ENCODE measurements around the gene FAM3B.
"Not testable (repeated sequence)": the region's sequence is repeated elsewhere in the genome, so short reads cannot be mapped to it uniquely, and the experiment has no call there.

The FAM3B gene

GRCh38 chr21:41358193-41359166, 41.9 kb downstream of the FAM3B start:
- H3K9me3 ChIP-seq (ENCODE audit: control insufficient read depth in 1 of 2, low read length in 2 of 2), result no peaks in the 10 kb centered on the region
- H3K27ac ChIP-seq (ENCODE audit: low read length), result no peak overlapping the region
- H3K4me1 ChIP-seq (ENCODE audit: control insufficient read depth in 1 of 2, insufficient read depth in 2 of 2, low read length in 2 of 2), result peaks cover 4 to 11% of the 10 kb centered on the region in 2 donors
- H3K4me3 ChIP-seq (ENCODE audit: low read depth in 1 of 2, low read length in 2 of 2), result no peak overlapping the region
- H3K36me3 ChIP-seq (ENCODE audit: control insufficient read depth in 1 of 2, insufficient read depth in 2 of 2, low read length in 2 of 2), result no peaks in the 10 kb centered on the region
- H3K27me3 ChIP-seq (ENCODE audit: low read depth, low read length), result no peaks in the 10 kb centered on the region

- Histone ChIP-seq H3K27ac (ENCODE audit: low read length) (no peak overlapping the region), H3K36me3 (ENCODE audit: control insufficient read depth in 1 of 2, insufficient read depth in 2 of 2, low read length in 2 of 2) (no peaks in the 10 kb centered on the region), H3K4me3 (ENCODE audit: low read depth in 1 of 2, low read length in 2 of 2) (no peak overlapping the region), H3K4me1 (ENCODE audit: control insufficient read depth in 1 of 2, insufficient read depth in 2 of 2, low read length in 2 of 2) (peaks cover 4 to 11% of the 10 kb centered on the region in 2 donors), H3K27me3 (ENCODE audit: low read depth, low read length) (no peaks in the 10 kb centered on the region), H3K9me3 (ENCODE audit: control insufficient read depth in 1 of 2, low read length in 2 of 2) (no peaks in the 10 kb centered on the region)
These were observed 42.7 kb downstream of the FAM3B start for GRCh38 chr21:41359286-41359685.

DNA sequence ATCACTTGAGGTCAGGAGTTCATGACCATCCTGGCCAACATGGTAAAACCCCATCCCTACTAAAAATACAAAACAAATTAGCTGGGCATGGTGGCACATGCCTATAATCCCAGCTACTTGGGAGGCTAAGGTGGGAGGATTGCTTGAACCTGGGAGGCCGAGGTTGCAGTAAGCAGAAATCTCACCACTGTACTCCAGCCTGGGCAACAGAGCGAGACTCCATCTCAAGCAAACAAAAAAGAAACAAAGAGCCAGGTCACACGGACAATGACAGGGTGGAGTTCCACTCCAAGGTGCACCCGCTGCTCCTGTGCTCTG, 43.1 kb downstream of the FAM3B start:
- not testable (repeated sequence) for H3K4me3 ChIP-seq (ENCODE audit: low read depth in 1 of 2, low read length in 2 of 2); H3K27me3 ChIP-seq (ENCODE audit: low read depth, low read length); H3K27ac ChIP-seq (ENCODE audit: low read length); H3K9me3 ChIP-seq (ENCODE audit: control insufficient read depth in 1 of 2, low read length in 2 of 2); H3K36me3 ChIP-seq (ENCODE audit: control insufficient read depth in 1 of 2, insufficient read depth in 2 of 2, low read length in 2 of 2)
- peaks cover 4 to 11% of the 10 kb centered on the region in 2 donors for H3K4me1 ChIP-seq (ENCODE audit: control insufficient read depth in 1 of 2, insufficient read depth in 2 of 2, low read length in 2 of 2)

GRCh38 chr21:41360072-41360821, 43.6 kb downstream of the FAM3B start:
- peak overlapping the region; percentile 91 for H3K27ac ChIP-seq (ENCODE audit: low read length)
- H3K36me3 ChIP-seq (ENCODE audit: control insufficient read depth in 1 of 2, insufficient read depth in 2 of 2, low read length in 2 of 2), result no peaks in the 10 kb centered on the region

DNA sequence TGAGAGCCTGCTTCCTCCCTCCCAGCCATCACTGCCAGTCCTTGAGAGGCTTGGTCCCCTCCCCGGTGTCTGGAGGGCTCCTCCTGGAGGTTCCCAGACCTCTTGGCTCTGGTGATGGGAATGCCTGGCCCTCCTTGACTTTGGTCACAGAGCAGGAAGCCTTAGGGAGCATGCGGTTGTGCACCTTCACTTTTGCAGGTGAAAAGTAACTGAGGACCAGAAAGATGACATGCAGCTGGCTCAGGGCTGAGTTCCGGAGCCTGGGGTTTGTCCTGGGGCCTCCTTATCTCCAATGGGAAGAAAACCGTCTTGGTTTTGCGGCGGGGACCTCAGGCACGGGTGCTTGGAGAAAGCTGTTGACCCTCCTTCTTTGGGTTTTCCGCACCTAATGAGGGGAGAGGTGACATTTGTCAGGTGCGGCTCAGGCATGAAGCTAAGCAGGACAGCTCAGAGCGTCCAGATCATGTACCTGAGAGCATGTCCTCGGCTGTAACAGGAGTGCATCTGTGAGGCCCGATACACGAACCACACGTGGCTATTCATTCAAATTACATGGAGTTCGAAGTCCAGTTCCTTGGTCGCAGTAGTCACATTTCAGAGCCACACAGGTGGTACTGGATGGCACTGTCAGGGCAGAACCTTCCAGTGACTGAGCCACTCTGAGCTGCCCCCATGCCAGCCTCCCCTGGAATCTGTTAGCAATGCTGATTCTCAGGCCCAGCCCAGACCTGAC, 44.6 kb downstream of the FAM3B start:
- Histone ChIP-seq H3K27me3 (ENCODE audit: low read depth, low read length) (no peaks in the 10 kb centered on the region), H3K4me1 (ENCODE audit: control insufficient read depth in 1 of 2, insufficient read depth in 2 of 2, low read length in 2 of 2) (peaks cover 4 to 11% of the 10 kb centered on the region in 2 donors), H3K36me3 (ENCODE audit: control insufficient read depth in 1 of 2, insufficient read depth in 2 of 2, low read length in 2 of 2) (no peaks in the 10 kb centered on the region), H3K9me3 (ENCODE audit: control insufficient read depth in 1 of 2, low read length in 2 of 2) (no peaks in the 10 kb centered on the region), H3K4me3 (ENCODE audit: low read depth in 1 of 2, low read length in 2 of 2) (peak overlapping the region; percentile 54 to 65), H3K27ac (ENCODE audit: low read length) (peak overlapping the region; percentile 91)

More at GRCh38 chr21:41360072-41360821, 43.6 kb downstream of the FAM3B start:
- peaks cover 4 to 11% of the 10 kb centered on the region in 2 donors for H3K4me1 ChIP-seq (ENCODE audit: control insufficient read depth in 1 of 2, insufficient read depth in 2 of 2, low read length in 2 of 2)
- H3K9me3 ChIP-seq (ENCODE audit: control insufficient read depth in 1 of 2, low read length in 2 of 2), result no peaks in the 10 kb centered on the region
- no peaks in the 10 kb centered on the region for H3K27me3 ChIP-seq (ENCODE audit: low read depth, low read length)
- H3K4me3 ChIP-seq (ENCODE audit: low read depth in 1 of 2, low read length in 2 of 2), result no peak overlapping the region

GRCh38 chr21:41361786-41362604, 45.4 kb downstream of the FAM3B start, which contains the start of gene MX2:
Gene MX2, plus strand, starts transcription at chr21:41362027. Its CDS starts 14,880 bp downstream, at chr21:41376907.
- peak within 1 kb of the TSS; percentile 54 to 65 for H3K4me3 ChIP-seq (ENCODE audit: low read depth in 1 of 2, low read length in 2 of 2)

DNA sequence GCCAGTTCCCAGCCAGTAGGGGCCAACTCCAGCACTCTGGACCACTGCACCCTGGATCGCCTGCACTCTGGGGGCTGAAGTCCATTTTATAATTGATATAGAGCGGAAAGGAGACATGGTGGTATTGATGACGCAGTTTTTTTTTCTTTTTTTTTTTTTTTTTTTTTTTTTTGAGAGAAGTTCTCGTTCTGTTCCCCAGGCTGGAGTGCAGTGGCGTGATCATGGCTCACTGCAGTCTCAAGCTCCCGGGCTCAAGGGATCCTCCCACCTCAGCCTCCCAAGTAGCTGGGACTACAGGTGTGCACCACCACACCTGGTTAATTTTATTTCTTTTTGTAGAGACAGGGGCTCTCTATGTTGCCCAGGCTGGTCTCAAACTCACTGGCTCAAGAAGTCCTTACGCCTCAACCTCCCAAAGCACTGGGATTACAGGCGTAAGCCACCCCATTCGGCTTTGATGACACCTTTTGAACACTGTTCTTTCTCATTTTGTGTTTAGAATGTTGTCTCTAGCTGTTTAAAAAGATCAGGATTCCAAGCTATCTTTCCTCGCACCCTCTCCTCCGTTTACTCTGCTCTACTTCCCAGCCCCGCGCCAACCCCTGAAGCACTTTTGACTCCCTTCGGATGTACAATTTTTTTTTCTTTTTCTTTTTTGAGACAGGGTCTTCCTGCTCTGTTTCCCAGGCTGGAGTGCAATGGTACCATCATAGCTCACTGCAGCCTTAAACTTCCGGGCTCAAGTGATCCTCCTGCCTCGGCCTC, 46.2 kb downstream of the FAM3B start:
- Histone ChIP-seq H3K4me3 (ENCODE audit: low read depth in 1 of 2, low read length in 2 of 2) (peak overlapping the region; percentile 54 to 65), H3K9me3 (ENCODE audit: control insufficient read depth in 1 of 2, low read length in 2 of 2) (no peaks in the 10 kb centered on the region), H3K36me3 (ENCODE audit: control insufficient read depth in 1 of 2, insufficient read depth in 2 of 2, low read length in 2 of 2) (no peaks in the 10 kb centered on the region), H3K27me3 (ENCODE audit: low read depth, low read length) (no peaks in the 10 kb centered on the region), H3K27ac (ENCODE audit: low read length) (peak overlapping the region; percentile 91), H3K4me1 (ENCODE audit: control insufficient read depth in 1 of 2, insufficient read depth in 2 of 2, low read length in 2 of 2) (peaks cover 4 to 11% of the 10 kb centered on the region in 2 donors)

More at GRCh38 chr21:41361786-41362604, 45.4 kb downstream of the FAM3B start, which contains the start of gene MX2:
- H3K9me3 ChIP-seq (ENCODE audit: control insufficient read depth in 1 of 2, low read length in 2 of 2), result no peaks in the 10 kb centered on the region
- H3K36me3 ChIP-seq (ENCODE audit: control insufficient read depth in 1 of 2, insufficient read depth in 2 of 2, low read length in 2 of 2), result no peaks in the 10 kb centered on the region
- peak within 1 kb of the TSS; percentile 91 for H3K27ac ChIP-seq (ENCODE audit: low read length)
- H3K27me3 ChIP-seq (ENCODE audit: low read depth, low read length), result no peaks in the 10 kb centered on the region
- peaks cover 4 to 11% of the 10 kb centered on the region in 2 donors for H3K4me1 ChIP-seq (ENCODE audit: control insufficient read depth in 1 of 2, insufficient read depth in 2 of 2, low read length in 2 of 2)

DNA sequence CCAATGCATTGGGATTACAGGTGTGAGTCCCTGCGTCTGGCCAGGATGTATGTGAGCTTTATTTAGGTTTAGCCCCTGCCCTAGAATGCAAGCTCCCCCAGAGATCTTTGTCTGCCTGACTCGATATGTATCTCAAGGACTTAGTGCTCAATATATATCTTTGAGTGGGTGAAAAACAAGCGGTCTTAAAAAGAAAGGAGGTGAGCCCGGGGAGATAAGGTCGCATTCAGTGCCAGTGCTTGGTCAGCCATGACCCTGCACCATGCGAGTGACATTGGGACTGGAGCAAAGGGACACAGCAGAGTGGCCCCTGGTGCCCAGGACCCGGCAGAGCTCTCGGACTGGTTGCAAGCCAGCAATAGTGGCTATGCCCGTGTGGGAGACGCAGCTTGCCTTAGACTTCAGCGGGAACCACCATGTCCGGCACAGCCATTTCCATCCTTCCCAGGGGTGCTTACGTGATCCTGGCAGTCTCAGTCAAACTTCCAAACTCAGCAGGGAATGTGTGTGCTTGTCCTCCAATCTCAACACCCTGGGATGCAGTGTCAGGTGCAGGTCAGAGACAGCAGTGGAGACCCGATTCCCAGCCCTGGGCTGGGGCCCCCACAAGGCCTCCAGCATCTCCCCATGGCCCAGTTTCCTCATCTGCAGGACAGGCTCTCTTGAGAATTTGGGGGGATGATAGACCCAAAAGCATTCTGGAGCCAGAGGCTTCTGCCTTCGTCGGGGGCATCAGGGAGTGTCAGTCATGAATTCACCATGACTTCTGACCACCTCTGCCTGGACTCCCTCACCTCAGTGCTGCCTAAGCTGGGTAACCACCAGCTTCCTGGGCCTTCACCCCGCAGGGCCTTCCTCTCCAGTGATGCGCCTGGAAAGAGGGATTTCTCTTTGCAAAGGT, 47.0 kb downstream of the FAM3B start:
- H3K27ac ChIP-seq (ENCODE audit: low read length), result no peak overlapping the region
- H3K4me3 ChIP-seq (ENCODE audit: low read depth in 1 of 2, low read length in 2 of 2), result peak overlapping the region in 1 of 2 donors; percentile 54

GRCh38 chr21:41364308-41364707, 47.7 kb downstream of the FAM3B start:
- Histone ChIP-seq H3K36me3 (ENCODE audit: control insufficient read depth in 1 of 2, insufficient read depth in 2 of 2, low read length in 2 of 2) (no peaks in the 10 kb centered on the region), H3K4me1 (ENCODE audit: control insufficient read depth in 1 of 2, insufficient read depth in 2 of 2, low read length in 2 of 2) (peaks cover 11% of the 10 kb centered on the region in 2 donors), H3K4me3 (ENCODE audit: low read depth in 1 of 2, low read length in 2 of 2) (no peak overlapping the region), H3K9me3 (ENCODE audit: control insufficient read depth in 1 of 2, low read length in 2 of 2) (no peaks in the 10 kb centered on the region), H3K27ac (ENCODE audit: low read length) (no peak overlapping the region), H3K27me3 (ENCODE audit: low read depth, low read length) (no peaks in the 10 kb centered on the region)

More for the DNA sequence above, 47.0 kb downstream of the FAM3B start:
- H3K9me3 ChIP-seq (ENCODE audit: control insufficient read depth in 1 of 2, low read length in 2 of 2), result no peaks in the 10 kb centered on the region
- peaks cover 4 to 11% of the 10 kb centered on the region in 2 donors for H3K4me1 ChIP-seq (ENCODE audit: control insufficient read depth in 1 of 2, insufficient read depth in 2 of 2, low read length in 2 of 2)
- H3K36me3 ChIP-seq (ENCODE audit: control insufficient read depth in 1 of 2, insufficient read depth in 2 of 2, low read length in 2 of 2), result no peaks in the 10 kb centered on the region
- no peaks in the 10 kb centered on the region for H3K27me3 ChIP-seq (ENCODE audit: low read depth, low read length)

Measured in muscle layer of duodenum (tissue), 2 donors.